Fibroblast of gingiva (primary cell): Measurements from ENCODE around the gene PSMD14.
"Not testable (repeated sequence)": the region's sequence is repeated elsewhere in the genome, so short reads cannot be mapped to it uniquely, and the experiment has no call there.

ENCODE experiments used
- DNase-seq: peaks from one replicate; pipeline ENCODE4 v3.0.0-alpha.2; 2011; ENCODE audit warnings: low read depth

Gene PSMD14

DNA sequence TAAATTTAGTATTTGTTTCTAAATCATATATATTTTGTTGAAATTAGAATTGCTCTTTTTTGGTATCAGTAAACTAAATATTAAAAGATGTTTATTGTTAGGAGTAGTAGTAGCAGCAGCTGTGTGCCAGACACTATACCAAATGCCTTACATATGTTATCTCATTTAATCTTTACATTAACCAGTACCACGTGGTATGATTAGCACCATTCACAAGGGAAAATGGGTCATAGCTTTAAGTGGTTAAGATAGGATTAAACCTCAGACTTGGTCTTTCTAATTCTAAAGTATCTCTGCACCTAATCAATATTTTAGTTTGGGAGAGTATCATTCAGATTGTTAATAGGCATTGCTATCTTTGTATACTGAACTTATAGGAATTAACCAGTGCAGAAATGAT is 29.0 kb downstream of the PSMD14 start:
- DNase-seq = no peak

DNA sequence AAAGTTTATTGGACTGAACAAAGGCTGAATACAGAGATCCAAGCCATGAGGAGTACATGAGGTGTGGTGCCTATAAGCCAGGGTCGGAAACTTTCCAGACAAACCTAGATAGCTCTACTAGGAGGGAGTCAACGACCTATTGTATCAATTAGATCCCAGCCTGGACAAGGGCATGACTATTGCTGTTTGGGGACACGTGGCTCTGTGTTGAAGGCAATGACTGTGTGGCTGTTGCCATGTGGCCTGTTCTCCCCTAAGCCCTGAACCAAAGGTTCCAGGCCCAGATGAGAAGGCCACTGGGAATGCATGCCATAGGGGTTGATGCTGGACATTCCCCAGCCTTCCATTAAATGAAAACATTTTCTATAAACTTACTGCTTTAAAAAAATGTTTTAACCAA is 31.3 kb downstream of the PSMD14 start:
- DNase-seq = not testable (repeated sequence)

DNA sequence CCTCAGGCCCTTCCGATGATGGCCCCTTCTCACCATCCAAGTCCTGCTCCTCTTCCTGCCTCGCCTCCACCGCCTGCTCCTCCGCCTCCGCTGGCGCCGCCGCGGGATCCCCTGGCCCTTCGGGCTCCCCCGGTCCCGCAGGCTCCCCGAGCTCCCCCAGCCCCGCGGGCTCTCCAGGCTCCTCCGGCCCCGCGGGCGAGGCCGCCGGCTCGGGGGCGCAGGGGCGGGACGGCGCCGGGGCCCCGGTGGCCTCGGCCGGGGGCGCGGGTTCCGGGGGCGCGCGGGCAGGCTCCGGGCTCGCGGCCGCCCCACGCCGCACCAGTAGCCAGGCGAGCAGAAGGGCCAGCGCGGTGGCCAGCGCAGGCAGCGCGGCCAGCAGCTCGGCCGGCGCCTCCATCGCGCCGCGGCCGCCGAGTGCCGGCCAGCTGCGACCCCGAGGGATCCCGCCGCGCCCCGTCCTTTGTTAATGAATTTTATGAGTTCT is 32.7 kb downstream of the PSMD14 start:
- not testable (repeated sequence) for DNase-seq

DNA sequence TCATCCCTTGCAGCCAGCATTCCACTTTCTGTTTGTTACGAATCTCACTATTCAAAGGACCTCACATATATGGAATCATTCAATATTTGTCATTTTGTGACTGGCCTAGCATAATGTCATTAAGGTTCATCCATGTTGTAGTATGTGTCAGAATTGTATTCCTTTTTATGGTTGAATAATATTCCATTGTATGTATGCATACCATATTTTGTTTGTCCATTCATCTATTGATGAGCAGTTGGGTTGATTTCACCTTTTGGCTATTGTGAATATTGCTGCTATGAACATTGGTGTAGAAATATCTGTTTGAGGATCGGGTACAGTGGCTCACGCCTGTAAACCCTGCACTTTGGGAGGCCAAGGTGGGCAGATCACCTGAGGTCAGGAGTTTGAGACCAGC is 35.0 kb downstream of the PSMD14 start:
- no peak for DNase-seq

DNA sequence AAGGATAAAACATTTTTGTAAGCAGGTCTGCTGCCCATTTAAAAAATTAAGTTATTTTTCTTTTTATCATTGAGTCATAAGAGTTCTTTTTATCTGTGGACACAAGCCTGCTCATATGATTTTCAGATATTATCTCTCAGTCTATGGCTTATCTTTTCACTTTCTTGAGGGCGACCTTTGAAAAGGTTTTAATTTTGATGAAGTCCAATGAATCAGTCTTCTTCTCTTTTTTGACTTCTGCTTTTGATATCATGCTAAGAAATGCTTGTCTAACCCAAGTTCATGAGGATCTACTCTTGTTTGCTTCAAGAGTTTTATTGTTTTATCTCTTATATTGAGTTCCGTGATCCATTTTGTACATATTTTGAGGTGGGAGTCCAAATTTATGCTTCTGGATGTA is 36.5 kb downstream of the PSMD14 start:
- DNase-seq = no peak

DNA sequence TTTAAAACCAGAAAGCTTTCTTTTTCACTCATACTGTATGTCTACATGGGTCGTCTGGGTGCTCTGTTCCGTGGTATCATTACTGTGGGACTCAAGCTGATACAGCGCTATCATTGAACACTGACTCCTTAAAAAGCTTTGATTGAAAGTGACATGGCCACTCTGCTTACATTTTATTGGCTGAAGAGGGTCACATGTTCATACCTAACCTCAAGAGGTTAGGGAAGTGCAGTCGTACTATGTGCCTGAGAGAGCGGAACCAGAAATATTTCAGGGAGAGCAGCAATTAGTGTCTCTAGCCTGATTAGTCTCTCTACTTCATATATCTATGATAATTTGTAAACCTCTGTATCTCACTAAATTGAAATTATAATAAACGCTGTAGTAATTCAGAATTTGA is 43.5 kb downstream of the PSMD14 start:
- DNase-seq = no peak

DNA sequence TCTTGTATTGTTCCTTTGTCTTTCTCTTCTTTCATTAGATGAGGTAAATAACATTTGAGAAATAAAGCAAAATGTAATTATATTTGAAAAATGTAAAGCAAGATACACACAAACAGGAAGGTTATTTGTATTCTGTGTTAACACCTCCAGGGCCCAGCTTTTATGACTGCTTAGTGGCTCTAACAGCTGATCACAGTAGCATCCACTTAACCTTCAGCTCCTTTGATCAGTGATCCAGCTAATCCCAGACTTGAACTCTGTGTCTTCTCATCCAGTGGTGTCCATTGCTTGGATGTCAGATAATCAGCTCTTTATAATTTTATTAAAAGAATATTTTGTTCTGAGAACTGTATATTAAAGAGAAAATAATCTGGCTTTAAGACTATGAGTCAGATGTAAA is 44.5 kb downstream of the PSMD14 start:
- no peak for DNase-seq

DNA sequence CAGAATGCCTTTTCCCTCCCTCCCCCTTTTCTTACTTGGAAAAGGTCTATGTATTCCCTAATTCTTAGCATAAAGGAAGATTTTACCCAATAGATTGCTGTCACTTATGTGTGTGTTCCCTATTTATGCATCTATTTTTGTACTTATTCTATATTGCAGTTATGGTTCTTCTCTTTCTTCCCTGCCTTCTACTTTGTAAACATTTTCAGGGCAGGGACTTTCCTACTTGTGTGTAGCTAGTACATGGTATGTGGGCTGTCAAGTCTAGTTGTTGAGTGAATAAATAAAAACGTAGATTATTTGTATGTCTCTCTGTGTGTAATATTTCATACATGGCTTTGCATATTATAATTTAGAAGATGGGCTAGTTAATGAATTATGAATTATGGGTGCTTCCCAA is 45.3 kb downstream of the PSMD14 start:
- no peak for DNase-seq

DNA sequence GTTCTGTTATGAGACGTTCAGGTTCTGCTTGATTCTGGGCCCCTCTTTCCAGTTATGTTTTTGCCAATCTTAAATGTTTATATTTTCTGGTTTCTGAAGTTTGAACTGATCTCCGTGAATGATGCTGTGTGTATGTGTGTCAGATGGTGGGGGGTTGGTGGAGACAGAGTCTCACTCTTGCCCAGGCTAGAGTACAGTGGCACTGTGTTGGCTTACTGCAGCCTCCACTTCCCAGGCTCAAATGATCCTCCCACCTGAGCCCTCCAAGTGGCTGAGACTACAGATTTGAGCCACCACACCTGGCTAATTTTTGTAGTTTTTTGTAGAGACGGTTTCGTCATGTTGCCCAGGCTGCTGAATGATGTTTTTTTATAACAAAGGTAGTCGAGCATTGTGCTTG is 45.9 kb downstream of the PSMD14 start:
- DNase-seq = no peak

DNA sequence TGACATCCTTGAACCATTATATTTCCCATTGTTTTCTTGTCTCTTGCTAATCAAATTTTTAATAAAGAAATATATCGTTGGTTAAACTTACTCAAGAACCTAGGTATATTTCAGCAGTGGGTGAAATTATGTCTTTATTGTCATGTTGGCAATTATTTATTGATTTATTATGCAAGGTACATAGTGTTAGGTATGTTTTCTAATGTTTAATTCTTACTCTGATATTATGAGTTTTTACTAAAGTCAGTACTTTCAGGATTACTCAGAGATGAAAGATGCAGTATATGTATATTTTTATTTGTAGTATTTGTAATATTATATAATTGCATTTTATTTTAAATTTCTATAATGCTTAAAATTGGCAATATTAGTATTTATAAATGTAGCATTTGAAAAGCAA is 46.9 kb downstream of the PSMD14 start:
- no peak for DNase-seq

DNA sequence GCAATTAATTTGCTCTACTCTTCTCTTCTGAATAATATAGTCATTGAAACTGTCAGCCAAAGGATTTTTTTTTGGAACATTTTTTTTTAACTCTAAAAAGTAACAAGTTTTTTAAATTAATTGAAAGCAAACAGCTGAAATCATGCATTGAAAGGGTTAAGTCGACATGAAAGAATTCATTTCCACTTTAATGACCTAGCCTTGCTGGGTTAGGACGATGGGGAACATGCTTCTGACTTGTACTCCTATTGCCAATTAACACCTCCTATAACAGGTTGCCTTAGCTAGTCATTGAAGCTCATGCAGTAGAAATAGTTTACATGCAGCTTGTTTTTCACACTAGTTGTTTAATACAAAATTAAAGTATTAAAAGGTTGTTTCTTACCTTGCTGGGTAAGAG is 47.8 kb downstream of the PSMD14 start:
- DNase-seq = no peak

DNA sequence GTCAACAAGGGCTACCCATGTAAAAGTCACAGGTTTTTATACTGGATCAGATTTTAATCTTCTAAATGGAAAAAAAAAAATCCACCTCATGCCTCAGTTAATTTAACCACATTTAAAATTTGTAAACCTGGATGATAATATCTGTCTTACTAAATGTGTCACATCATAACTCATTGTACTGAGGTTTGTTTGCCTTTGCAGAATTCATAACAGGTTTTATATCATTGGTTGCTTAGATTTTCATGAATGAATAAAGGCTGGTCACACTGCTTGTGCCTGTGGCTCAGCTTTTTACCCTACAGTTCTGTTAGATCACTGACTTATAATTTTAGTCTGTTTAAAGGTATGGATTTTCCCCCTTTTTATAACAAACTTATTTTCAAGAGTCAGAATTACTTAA is 48.9 kb downstream of the PSMD14 start:
- no peak for DNase-seq

DNA sequence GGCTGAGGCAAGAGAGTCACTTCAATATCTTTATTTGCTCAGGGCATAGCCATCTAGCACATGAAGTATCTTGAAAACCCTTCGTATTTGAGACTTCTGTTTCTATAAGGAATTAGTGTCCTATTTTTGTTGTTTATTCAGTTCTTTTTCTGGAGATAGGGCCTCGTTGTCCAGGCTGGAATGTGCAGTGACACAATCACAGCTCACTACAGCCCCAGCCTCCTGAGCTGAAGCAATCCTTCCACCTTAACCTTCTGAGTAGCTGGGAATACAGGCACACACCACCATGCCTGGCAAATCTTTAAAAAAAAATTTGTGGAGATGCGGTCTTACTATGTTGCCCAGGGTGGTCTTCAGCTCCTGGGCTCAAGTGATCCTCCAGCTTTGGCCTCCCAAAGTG is 50.6 kb downstream of the PSMD14 start:
- no peak for DNase-seq

DNA sequence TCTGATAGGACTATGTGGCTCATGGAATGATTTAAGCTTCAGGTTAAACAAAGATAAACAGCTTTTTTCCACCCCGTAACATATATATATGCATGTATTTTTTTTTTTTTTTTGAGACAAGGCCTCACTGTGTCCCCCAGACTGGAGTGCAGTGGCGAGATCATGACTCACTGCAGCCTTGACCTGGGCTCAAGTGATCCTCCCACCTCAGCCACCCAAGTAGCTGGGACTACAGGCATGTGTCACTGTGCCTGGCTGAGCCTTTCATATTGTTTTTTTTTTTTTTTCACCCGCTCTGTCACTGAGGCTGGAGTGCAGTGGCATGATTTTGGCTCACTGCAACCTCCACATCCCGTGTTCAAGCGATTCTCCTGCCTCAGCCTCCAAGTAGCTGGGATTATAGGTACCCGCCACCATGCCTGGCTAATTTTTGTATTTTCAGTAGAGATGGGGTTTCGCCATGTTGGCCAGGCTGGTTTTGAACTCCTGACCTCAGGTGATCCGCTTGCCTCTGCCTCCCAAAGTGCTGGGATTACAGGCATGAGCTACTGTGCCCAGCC is 52.0 kb downstream of the PSMD14 start:
- not testable (repeated sequence) for DNase-seq

DNA sequence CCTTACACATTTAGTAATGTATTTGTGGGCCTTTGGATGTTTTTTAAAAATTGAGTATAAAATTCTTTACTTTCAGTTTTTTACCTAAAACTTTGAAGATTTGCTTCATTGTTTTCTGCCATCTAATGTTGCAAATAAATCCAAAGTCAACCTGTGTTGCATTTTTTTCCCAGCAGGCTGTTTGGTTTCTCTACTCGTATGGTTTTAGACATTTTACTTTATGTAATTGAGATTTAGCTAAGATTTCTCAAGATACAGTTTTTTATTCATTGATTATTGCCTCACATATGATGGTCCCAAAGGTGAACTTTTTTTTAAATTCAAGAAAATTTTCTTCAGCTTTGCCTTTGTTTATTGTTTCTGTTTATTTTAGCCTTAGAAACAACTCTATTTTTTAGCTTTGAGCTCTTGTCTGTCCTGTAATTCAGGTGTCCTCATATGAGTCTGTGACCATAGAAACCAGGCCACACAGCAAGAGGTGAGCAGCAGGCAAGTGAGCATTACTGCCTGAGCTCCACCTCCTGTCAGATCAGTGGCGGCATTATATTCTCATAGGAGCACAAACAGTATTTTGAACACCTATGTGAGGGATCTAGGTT is 54.4 kb downstream of the PSMD14 start:
- no peak for DNase-seq

DNA sequence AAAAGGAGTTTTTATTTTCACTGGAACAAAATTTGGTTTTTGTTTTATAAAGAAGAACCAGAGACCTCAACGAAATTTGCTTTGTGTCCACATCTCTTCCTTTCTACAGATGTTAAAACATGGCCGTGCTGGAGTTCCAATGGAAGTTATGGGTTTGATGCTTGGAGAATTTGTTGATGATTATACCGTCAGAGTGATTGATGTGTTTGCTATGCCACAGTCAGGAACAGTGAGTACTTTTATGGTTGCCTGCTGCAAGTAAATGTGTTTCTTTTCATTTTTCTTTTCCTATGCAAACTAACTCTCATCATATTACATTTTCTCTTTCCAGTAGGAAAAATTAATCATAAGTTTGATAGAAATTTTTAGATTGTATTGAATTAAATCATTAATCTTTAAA is 59.5 kb downstream of the PSMD14 start:
- DNase-seq = no peak

DNA sequence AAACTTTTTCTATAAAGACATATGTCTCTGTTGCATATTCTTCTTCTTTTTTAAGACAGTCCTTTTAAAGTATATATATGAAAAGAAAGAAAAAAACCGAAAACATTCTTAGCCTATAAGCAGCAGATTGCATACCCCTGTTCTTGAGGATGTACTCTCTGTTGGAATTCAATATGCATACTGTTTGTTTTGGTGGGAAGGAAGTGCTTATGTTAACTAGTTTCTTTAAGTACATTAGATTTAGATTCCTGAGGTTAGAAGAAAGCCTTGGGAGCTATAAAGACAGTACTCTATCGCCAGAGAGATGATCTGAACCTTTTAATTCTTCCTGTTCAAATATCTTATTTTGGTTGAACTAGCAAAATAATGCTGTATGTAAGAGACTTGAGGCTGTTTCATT is 61.1 kb downstream of the PSMD14 start:
- no peak for DNase-seq

DNA sequence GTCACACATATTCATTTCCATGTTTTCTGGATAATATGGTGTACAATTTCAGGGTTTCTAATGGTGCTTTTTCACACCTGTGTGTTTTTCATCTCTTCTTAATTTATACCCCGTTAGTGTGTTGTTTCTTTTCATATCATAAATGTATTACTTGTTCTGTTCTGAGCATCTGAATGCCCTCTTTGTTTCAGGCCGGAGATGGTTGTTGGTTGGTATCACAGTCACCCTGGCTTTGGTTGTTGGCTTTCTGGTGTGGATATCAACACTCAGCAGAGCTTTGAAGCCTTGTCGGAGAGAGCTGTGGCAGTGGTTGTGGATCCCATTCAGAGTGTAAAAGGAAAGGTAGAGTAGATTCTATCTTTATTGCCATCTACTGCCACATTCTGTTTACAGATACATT is 62.8 kb downstream of the PSMD14 start:
- no peak for DNase-seq

DNA sequence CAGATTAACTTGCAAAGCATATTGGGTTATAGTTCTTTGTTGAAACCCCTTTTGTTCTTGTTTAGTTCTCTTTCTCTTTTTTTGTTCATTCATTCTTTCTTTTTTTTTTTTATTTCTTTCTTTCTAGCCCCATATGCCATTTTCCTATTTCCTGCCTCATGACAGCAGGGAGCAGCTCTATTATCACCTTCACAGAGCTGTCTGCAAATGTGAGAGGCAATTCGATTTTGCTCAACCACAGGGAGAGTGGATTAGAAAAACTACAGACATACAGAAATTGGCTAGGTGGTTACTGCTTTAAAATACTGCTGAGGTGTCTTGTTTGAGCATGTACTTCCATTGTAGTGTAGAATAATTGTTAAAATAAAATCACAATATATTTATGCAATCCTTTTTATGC is 63.6 kb downstream of the PSMD14 start:
- no peak for DNase-seq

DNA sequence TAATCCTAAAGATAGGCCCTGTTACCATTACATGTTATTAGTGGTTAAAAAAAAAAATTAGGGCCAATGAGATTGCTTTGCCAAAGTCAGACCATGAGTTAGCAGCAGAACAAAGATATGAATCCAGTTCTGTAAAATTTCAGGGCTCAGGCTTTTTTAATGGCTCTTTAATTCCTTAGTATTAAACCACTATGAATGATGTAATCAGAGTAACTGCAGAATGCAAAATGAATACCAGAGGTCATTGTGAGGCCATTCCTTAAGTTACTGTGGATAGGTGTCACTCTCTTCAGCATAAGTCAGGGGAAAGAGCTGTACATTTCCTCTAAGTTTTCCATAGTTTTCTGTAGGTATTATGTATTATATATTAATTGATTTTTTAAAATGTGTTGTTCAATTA is 65.7 kb downstream of the PSMD14 start:
- DNase-seq = no peak

DNA sequence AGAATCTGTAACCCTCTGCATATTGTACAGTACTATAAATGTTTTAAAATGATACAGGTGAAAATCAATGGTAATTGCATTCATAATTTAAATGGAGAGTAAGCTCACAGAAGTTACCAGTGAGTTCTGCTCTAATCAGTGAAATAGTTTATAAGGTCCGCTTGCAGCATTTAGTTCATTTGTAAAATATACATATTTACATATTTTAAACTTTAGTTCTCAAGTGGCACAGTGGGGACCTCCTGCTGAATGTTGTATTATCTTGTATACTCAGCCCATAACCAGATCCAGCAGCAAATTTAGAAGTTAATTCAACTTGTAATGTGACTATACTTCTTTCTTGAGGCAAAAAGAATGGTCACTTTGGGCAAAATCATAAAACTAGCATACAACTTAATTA is 66.2 kb downstream of the PSMD14 start:
- no peak for DNase-seq

DNA sequence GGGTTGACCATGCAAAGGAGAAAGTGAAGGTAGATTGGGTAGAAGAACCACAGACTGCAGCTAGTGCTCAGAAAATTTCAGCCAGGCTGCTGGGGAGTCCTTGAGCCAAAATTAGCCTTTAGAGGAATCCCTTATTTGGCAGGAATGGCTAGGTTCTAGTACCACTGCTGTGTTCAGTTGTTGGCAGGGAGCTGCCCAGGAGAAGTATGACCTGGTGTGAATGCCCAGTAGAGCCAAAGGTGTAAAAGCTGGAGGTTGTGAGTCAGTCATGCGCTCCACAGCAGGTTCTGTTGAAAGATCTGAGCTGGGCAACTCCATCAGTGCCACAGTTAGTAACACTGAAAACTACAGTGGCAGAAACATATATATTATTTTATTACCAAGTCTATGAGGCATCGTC is 71.5 kb downstream of the PSMD14 start:
- DNase-seq = no peak

DNA sequence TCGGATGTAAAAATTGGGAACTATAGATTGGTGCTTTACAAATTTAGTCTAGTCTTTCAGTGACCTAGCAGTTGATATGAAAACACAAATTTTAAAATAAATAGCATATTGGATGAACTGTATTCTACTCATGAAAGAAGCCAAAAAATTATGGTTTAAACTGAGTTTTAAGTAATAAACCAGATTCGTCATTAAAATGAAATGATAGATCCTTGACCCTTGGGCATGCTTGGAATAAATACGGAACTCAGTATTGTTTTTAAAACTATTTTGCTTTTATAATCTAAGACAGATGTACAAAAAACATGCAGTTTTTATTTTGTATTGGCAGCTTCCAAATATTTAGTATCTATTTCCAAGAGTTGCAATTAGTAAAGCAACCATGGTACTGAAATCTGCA is 73.3 kb downstream of the PSMD14 start:
- peak; percentile 63 for DNase-seq

DNA sequence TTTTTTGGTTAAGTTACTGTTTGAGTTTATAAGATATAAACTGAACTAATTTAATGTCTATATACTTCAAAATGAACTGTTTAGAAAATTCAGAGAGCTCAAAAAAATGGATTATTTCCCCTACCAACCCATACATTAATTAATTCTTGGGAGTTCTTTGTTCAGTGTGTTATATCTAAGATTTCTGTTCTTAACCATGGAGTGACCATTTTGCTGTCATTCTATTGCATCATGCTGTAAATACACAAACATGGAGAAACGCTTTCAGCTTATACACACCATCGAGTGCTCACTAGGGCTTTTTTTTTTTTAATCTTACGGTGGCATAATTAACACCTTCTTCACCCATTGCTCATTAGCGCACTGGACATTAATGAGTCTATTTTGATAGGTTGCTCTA is 74.5 kb downstream of the PSMD14 start:
- DNase-seq = no peak

DNA sequence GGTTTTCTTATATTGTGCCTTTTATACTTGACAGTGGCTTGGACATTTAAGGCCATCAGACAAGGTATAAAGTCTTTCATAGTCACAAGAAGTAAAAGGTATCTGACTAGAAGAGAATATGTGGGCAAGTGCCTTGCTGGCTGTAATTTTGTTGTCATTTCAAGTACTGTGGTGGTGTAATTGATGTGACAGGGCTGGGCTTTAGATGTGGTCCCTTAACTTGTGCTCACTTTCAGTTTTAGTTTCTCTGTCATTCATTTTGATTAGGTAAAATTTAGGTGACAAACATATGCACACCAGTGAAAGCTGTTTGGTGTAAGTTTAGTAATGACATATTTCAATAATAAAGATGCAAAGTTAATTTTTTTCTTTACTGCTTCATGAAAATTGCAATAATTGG is 76.6 kb downstream of the PSMD14 start:
- DNase-seq = no peak
